NT2/D1 (cell line): Measurements from ENCODE around the gene OPTN.

Experiments used
- SUZ12 ChIP-seq: IDR thresholded peaks from 2 replicates; pipeline ENCODE4 v1.6.1; 2011; ENCODE audit not compliant: insufficient read length, insufficient read depth; ENCODE audit errors: extremely low read depth
- YY1 ChIP-seq: IDR thresholded peaks from 2 replicates; pipeline ENCODE4 v1.6.1; 2011; ENCODE audit not compliant: insufficient read length, insufficient read depth
- ZNF274 ChIP-seq: IDR thresholded peaks from 2 replicates; pipeline ENCODE4 v1.6.1; 2011; ENCODE audit warnings: mild to moderate bottlenecking, low read depth, low read length

- no peak for TF ChIP-seq YY1
- no peak for TF ChIP-seq ZNF274
- TF ChIP-seq SUZ12: no peak
These were observed 19.3 kb upstream of the OPTN start for GRCh38 chr10:13080643-13081042.
